HG03039 (cell line): Measurements from ENCODE around the gene DEK.

ENCODE experiments used
- ATAC-seq: cut with Tn5 transposase; IDR thresholded peaks from one replicate; pipeline ENCODE4 v1.9.1; 2021; ENCODE audit warnings: mild to moderate bottlenecking, moderate library complexity; ENCODE audit not compliant: unreplicated experiment

The DEK gene

DNA sequence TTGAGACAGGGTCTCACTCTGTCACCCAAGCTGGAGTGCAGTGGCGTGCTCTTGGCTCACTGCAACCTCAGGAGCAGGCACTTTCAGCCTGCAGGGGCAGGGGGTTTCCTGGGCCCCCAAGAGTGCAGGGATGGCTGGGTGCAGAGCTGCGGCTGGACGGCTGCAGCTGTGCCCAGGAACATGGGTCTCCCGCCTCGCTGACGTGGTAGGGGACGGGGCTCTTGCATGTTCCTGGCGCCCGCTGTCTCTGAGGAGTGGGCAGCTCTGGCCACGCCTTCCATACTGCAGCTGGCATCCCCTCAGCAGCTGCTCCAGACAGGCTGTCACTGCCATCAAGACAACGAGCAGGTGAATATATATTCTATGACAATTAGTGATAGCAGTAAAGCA is 2.2 kb upstream of the DEK start:
- no peak for ATAC-seq

DNA sequence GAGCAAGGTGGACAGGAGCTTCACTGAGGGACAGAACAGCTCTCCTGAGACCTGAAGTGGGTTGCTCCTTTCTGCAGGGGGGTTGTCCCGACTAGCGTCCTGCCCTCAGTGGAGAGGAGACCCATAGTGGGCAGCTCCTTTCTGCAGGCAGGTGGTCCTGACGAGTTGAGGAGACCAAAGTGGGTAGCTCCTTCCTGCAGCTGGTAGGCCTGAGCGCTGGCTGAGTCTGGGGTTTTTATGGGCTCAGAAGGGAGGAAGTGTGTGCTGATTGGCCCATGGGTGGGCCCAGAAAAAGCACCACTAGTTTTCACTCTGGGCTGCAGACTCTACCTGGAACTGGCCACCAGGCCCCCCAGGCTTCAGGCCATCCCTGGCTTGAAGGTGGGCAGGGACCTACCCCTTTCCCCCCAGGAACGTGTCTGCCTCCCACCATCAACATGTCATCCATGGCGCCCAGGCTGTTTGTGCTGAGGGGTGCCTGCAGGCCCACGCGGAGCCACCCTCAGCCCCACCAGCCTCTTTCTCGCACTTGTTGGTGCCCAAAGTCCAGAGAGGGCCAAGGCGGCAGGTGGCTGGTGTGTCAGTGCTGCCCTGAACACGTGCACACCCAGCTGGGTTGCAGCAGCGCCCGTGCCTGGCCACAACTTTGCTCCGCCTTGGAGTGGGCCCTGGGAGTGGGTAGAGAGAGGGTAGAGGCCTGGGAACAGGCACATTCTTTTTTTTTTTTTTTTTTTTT is 1.6 kb upstream of the DEK start:
- no peak for ATAC-seq

DNA sequence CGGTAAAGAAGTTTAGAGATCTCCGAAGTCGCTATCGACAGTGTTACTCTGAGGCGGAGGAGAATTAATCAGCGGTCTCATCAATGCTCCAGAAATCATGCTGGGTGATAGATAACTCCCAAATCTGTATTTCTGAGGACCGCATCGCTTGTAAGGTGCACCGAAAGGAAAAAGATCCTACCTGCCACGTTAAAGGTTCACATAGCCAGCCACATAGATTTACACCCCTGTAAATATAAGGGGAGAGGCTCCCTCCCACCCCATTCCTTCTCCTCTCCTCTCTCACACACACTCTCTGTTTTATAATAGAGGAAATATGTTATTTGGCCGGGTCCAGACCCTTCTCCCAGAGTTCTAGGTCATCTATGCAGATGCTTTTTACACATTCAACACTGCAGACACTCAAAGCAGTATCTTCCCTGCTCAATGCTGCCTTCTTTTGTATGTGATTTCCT is 620 bp upstream of the DEK start:
- no peak for ATAC-seq

GRCh38 chr6:18263418-18264218 is 712 bp downstream of the DEK start:
- no peak for ATAC-seq

GRCh38 chr6:18262702-18263417 is 1.5 kb downstream of the DEK start:
- ATAC-seq, result peak; percentile 55

GRCh38 chr6:18261877-18262276 is 2.5 kb downstream of the DEK start:
- ATAC-seq, result no peak

DNA sequence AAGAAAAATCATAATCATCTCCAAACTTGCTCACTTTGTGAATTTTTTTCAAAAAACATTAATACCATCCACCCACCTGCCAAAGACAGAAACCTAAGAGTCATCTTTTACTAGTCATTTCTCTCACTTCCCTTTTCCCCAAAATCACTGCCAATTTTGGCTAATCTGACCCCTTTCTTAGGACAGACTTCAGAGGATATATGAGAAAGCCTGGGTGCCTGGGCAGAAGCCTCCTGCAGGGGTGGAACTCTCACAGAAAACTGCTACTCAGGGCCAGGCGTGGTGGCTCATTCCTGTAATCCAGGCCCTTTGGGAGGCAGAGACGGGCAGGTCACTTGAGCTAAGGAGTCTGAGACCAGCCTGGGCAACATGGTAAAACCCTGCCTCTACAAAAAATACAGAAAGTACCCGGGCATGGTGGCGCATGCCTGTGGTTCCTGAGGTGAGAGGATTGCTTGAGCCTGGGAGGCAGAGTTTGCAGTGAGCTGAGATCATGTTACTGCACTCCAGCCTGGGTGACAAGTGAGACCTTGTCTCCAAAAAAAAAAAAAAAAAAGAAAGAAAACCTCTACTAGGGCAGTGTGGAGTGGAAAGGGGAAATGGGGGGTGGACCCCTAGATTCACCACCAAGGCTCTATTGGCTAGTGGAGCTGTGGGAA is 3.8 kb downstream of the DEK start:
- peak; percentile 34 for ATAC-seq

GRCh38 chr6:18259675-18260447 is 4.5 kb downstream of the DEK start:
- no peak for ATAC-seq

GRCh38 chr6:18254793-18255192 is 9.5 kb downstream of the DEK start:
- ATAC-seq, result no peak

GRCh38 chr6:18253635-18254034 is 10.7 kb downstream of the DEK start:
- ATAC-seq, result no peak

DNA sequence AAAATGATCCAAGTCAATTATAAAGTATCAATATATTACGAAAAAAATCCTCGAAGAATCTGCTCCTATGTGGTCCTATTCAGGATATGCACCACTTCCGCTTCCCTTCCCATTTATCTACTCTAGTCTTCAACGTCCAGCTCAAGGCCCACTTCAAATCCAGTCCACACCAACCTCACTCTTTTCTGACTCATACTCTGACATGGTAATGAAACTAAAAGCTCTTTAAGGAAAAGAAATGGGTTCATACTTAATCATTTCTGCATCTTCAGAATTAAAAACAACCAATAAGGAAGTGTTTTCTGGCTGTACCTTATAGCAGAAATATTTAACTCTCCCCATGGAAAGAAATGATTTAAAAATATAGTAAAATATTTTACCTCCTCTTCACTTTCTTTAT is 15.1 kb downstream of the DEK start:
- no peak for ATAC-seq

DNA sequence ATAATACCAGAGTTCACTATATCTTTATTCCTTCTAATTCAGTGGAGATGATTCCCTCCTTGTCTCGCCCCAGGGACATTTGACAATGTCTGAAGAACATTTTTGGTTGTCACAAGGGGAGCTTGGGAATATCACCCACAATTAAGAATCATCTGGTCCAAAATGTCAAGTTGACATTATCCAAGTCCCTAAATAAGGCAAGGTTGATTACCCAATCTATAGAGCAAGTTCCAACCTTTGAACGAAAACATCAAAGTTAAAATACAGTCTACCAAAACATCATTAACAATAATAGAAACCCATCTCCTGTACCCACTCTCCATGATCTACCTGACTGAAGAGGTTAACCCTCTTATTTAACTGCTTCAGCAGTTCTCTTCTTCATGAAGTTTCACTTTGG is 15.6 kb downstream of the DEK start:
- ATAC-seq, result no peak

GRCh38 chr6:18247002-18247401 is 17.3 kb downstream of the DEK start:
- ATAC-seq, result no peak

DNA sequence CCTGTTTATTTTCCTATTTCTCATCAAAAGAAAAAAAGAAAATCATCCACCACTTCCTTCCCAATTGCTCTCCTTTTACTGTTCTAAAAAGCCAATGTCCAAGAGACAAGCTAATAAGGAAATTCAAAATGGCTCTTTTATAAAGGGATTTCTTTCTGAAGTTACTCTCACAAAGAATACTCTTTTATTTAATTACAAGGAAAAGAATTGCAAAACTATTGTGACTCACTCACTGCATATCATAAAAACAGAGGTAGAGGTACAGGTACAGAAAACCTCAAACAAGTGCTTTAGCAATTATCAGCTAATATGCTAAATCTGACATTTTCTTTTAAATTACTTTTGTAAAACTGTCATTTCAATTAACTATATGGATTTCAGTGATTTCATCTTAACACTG is 18.1 kb downstream of the DEK start:
- ATAC-seq, result no peak

DNA sequence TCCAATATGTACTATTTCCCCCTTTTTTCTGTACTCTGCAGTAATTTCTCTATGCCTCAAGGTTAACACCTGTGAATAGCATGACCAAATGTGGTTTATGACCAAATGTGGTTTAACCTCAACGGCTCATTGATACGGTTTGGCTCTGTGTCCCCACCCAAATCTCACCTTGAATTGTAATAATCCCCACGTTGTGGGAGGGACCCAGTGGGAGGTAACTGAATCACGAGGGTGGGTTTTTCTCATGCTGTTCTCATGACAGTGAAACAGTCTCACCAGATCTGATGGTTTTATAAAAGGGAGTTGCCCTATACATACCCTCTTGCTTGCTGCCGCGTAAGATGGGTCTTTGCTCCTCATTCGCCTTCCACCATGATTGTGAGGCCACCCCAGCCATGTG is 18.7 kb downstream of the DEK start:
- no peak for ATAC-seq

DNA sequence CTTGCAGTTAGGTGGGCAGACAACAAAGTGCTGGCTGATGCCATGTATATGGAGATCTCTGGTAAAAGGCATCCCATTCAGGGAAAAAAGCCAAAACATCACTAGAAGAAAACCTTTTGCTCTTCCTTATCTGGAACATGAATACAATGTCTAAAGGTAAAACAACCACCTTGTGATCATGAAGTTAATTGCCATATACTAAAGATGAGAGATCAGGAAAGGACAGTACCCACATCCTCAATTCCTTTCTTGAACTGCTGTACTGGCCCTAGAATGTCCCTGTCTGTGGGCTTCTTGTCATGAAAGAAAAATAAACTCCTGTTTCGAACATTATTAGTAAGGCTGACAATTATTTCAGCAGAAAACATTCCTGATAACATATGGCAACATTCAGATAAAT is 19.3 kb downstream of the DEK start:
- no peak for ATAC-seq

DNA sequence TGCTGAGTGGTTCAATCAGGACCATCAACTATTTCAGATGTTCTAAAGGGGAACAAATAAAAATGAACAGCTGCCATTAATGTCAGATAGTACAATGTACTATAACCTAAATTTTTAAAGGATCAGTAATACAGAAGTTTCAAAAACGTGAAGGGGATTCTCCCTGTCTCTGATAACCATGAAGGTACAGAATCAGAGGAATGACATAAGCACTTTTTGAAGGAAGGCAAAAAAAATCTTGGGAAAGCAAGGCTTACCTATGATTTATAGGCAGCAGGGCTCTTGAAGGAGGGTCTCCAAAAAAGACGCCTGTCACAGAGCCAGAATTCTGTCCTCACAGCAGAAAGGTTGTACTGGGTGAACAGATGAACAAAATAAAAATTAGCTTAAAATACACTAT is 20.1 kb downstream of the DEK start:
- no peak for ATAC-seq

GRCh38 chr6:18243302-18243893 is 20.9 kb downstream of the DEK start:
- no peak for ATAC-seq

GRCh38 chr6:18242062-18242851 is 22.1 kb downstream of the DEK start:
- ATAC-seq, result no peak
